ENCODE data around the gene STRN3. TPM values are rescaled to one million over a fixed set of nuclear protein-coding genes. Genes with fewer than 3 reads are reported as not detected.

STRN3 gene
- total and polyA plus RNA-seq, 2 of the 4 experiments (the other 2 are of a cell fraction), result 10.8 to 78.7 TPM

DNA sequence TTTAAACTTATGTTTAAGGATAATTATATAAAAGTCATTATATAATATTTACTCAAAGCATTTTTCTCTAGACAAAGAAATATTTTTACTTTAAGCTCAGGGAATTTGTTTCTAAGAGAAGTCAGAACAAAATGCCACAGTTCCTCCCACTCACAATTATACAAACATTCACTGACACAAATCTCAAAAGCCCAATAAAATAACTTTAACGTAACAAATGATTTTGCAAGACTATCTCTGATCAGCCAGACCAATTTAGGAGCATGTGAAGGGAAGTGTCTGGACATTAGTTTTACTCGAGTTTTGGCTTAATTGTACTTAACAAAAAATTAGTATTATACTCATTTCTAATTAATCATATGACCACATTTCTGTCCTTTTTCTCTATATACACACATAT is 110.6 kb downstream of the STRN3 start:
- Histone ChIP-seq H3K27ac (ENCODE audit: insufficient read depth, low read length) (no peak overlapping the region), H3K27me3 (ENCODE audit: control insufficient read depth, insufficient read depth, low read length) (no peaks in the 10 kb centered on the region), H4K5ac (ENCODE audit: low read depth, low read length) (no peak overlapping the region), H2AFZ (replicated peaks; ENCODE audit: low read length, poor library complexity) (no peak overlapping the region), H4K20me1 (ENCODE audit: insufficient read depth, low read length) (no peaks in the 10 kb centered on the region), H3K23ac (ENCODE audit: low read depth, low read length) (no peak overlapping the region), H2BK120ac (ENCODE audit: low read depth, low read length) (no peak overlapping the region), H3K79me1 (ENCODE audit: low read depth in 1 of 2, low read length in 2 of 2) (peaks cover 14 to 19% of the 10 kb centered on the region in 2 experiments), H3K9ac (ENCODE audit: low read depth, low read length) (no peak overlapping the region), H2BK15ac (ENCODE audit: low read depth, low read length) (no peak overlapping the region), H2AK5ac (ENCODE audit: low read depth, low read length) (no peak overlapping the region), H2BK5ac (ENCODE audit: low read depth, low read length, poor library complexity, severe bottlenecking) (no peak overlapping the region), H3K18ac (ENCODE audit: low read depth, low read length) (no peak overlapping the region), H2AK9ac (replicated peaks; ENCODE audit: low read depth, low read length, poor library complexity) (no peak overlapping the region), H3K4me2 (ENCODE audit: low read depth, low read length) (no peak overlapping the region), H4K91ac (ENCODE audit: insufficient read depth, low read depth, low read length) (no peak overlapping the region), H3K14ac (replicated peaks; ENCODE audit: low read depth, low read length) (no peak overlapping the region), H3K4me3 (ENCODE audit: insufficient read depth, low read depth, low read length) (no peak overlapping the region), H3K4me1 (ENCODE audit: control insufficient read depth, insufficient read depth, low read length) (0 out of 2 replicates have a peak, but pooled peaks cover 1% of the 10 kb centered on the region), H3K4ac (ENCODE audit: low read depth, low read length) (no peak overlapping the region), H3K36me3 (ENCODE audit: control insufficient read depth, insufficient read depth, low read length) (peaks cover 7% of the 10 kb centered on the region), H3K56ac (ENCODE audit: extremely low read depth, insufficient read depth, low read length) (no peak overlapping the region), H3K9me1 (ENCODE audit: insufficient read depth, low read length) (no peaks in the 10 kb centered on the region; the same call in 1 of the 2 replicates), H2BK20ac (ENCODE audit: low read depth, low read length) (no peak overlapping the region), H3K9me3 (ENCODE audit: control insufficient read depth, insufficient read depth, low read length) (no peaks in the 10 kb centered on the region), H4K8ac (ENCODE audit: low read depth in 2 of 2, low read length in 2 of 2) (no peak overlapping the region)
- BruUV-seq (replicated peaks), result no TSS peak
- no peak for ATAC-seq (ENCODE audit: low read depth)
- intact Hi-C loops (cut with micrococcal nuclease) (no loop called here), dilution Hi-C loops (cut with HindIII; ENCODE audit: low sequenced_read_pairs, unreplicated experiment) (no loop called here), in situ Hi-C loops (cut with MboI; ENCODE audit: low sequenced_read_pairs) (no loop called here)
- TF ChIP-seq RCOR1 (IDR thresholded peaks at IDR 0.05; ENCODE audit: insufficient replicate concordance, low read length), result no peak
- TF ChIP-seq RFX5 (IDR thresholded peaks at IDR 0.05; ENCODE audit: low read depth, low read length), result no peak
- TF ChIP-seq, protein P1, sequence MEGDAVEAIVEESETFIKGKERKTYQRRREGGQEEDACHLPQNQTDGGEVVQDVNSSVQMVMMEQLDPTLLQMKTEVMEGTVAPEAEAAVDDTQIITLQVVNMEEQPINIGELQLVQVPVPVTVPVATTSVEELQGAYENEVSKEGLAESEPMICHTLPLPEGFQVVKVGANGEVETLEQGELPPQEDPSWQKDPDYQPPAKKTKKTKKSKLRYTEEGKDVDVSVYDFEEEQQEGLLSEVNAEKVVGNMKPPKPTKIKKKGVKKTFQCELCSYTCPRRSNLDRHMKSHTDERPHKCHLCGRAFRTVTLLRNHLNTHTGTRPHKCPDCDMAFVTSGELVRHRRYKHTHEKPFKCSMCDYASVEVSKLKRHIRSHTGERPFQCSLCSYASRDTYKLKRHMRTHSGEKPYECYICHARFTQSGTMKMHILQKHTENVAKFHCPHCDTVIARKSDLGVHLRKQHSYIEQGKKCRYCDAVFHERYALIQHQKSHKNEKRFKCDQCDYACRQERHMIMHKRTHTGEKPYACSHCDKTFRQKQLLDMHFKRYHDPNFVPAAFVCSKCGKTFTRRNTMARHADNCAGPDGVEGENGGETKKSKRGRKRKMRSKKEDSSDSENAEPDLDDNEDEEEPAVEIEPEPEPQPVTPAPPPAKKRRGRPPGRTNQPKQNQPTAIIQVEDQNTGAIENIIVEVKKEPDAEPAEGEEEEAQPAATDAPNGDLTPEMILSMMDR (conservative IDR thresholded peaks at IDR 0.05; ENCODE audit: low read depth, low read length), result no peak
- TF ChIP-seq CEBPB (IDR thresholded peaks at IDR 0.05; ENCODE audit: low read depth, low read length), result no peak
- TF ChIP-seq, protein P2, sequence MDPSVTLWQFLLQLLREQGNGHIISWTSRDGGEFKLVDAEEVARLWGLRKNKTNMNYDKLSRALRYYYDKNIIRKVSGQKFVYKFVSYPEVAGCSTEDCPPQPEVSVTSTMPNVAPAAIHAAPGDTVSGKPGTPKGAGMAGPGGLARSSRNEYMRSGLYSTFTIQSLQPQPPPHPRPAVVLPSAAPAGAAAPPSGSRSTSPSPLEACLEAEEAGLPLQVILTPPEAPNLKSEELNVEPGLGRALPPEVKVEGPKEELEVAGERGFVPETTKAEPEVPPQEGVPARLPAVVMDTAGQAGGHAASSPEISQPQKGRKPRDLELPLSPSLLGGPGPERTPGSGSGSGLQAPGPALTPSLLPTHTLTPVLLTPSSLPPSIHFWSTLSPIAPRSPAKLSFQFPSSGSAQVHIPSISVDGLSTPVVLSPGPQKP (IDR thresholded peaks at IDR 0.05; ENCODE audit: borderline replicate concordance, low read depth, low read length), result no peak
- TF ChIP-seq, protein P3, sequence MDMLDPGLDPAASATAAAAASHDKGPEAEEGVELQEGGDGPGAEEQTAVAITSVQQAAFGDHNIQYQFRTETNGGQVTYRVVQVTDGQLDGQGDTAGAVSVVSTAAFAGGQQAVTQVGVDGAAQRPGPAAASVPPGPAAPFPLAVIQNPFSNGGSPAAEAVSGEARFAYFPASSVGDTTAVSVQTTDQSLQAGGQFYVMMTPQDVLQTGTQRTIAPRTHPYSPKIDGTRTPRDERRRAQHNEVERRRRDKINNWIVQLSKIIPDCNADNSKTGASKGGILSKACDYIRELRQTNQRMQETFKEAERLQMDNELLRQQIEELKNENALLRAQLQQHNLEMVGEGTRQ (IDR thresholded peaks at IDR 0.05; ENCODE audit: low read depth, low read length), result no peak
- TF ChIP-seq MAFK (IDR thresholded peaks at IDR 0.05; ENCODE audit: low read depth, low read length), result no peak
- TF ChIP-seq POLR2A (IDR thresholded peaks at IDR 0.05; ENCODE audit: low read depth, low read length), result no peak
- TF ChIP-seq MAZ (IDR thresholded peaks at IDR 0.05; ENCODE audit: borderline replicate concordance, low read depth, low read length), result no peak
- no peak for TF ChIP-seq FOS (IDR thresholded peaks at IDR 0.05; ENCODE audit: low read depth, low read length)
- no peak for TF ChIP-seq CHD1 (IDR thresholded peaks at IDR 0.05; ENCODE audit: low read depth, low read length)
- TF ChIP-seq SMC3 (IDR thresholded peaks at IDR 0.05; ENCODE audit: low read depth, low read length), result no peak
- TF ChIP-seq MXI1 (IDR thresholded peaks at IDR 0.05; ENCODE audit: borderline replicate concordance, low read depth, low read length), result no peak
- no peak for TF ChIP-seq BHLHE40 (IDR thresholded peaks at IDR 0.05; ENCODE audit: low read depth, low read length)
- TF ChIP-seq RAD21 (IDR thresholded peaks at IDR 0.05; ENCODE audit: low read length), result no peak
- no peak for TF ChIP-seq NFE2L2 (IDR thresholded peaks at IDR 0.05; ENCODE audit: low read depth, low read length)
- no peak for DNase-seq
- ChIA-PET POLR2A (ENCODE audit: unreplicated experiment) (interaction anchor here (0.7 kb wide), 1 partner anchor 371 kb away, joined by 9 read pairs; no protein-coding TSS in a partner anchor), CTCF (interaction anchor here (1.2 kb wide), 1 partner anchor 11 kb away, joined by 3 read pairs; no protein-coding TSS in a partner anchor)
- WGBS, 2 experiments (ENCODE audit: extremely low coverage in 2 of 2, insufficient read length in 1 of 2), result no CpG with 5 or more reads among the region's 2 CpGs

Data from IMR-90 (cell line).